Skin epidermis (tissue), 12 donors: ENCODE data around the gene ADAMTSL1.
A peak's percentile ranks its signal among the peaks of the same experiment; 100 is the strongest.

Experiments
- H3K27ac ChIP-seq, 21 experiments: fragments of 200-600 bp; sonication (generic) in 11 of 21; one replicate each; pipeline ENCODE4 v1.5.0; 2020; ENCODE audit warnings: mild to moderate bottlenecking in 3 of 21, inconsistent platforms in 2 of 21, moderate library complexity in 2 of 21
- H3K4me3 ChIP-seq, 7 experiments: fragments of 200-600 bp; sonication (generic) in 2 of 7; one replicate each; pipeline ENCODE4 v1.5.0; 2020; ENCODE audit warnings: inconsistent platforms in 2 of 7, mild to moderate bottlenecking in 2 of 7, moderate library complexity in 1 of 7

Gene ADAMTSL1

GRCh38 chr9:18743971-18744370 lies 270.0 kb downstream of the ADAMTSL1 start:
- H3K27ac ChIP-seq: no peak overlapping the region
- H3K4me3 ChIP-seq: no peak overlapping the region

GRCh38 chr9:18745710-18746109 lies 271.8 kb downstream of the ADAMTSL1 start:
- peak overlapping the region in 1 of 21 experiments; percentile 30 for H3K27ac ChIP-seq

GRCh38 chr9:18746631-18747030 lies 272.7 kb downstream of the ADAMTSL1 start:
- no peak overlapping the region for H3K27ac ChIP-seq
- H3K4me3 ChIP-seq: no peak overlapping the region

More at GRCh38 chr9:18745710-18746109, 271.8 kb downstream of the ADAMTSL1 start:
- no peak overlapping the region for H3K4me3 ChIP-seq

- peak overlapping the region in 2 of 21 experiments; percentile 15 to 54 for H3K27ac ChIP-seq
- no peak overlapping the region for H3K4me3 ChIP-seq
Observed at GRCh38 chr9:18747595-18747994, 273.6 kb downstream of the ADAMTSL1 start.

GRCh38 chr9:18748251-18748701 lies 274.3 kb downstream of the ADAMTSL1 start:
- Histone ChIP-seq H3K4me3 (no peak overlapping the region), H3K27ac (peak overlapping the region in 2 of 21 experiments; percentile 15 to 54)

GRCh38 chr9:18749711-18750110 lies 275.8 kb downstream of the ADAMTSL1 start:
- Histone ChIP-seq H3K27ac (no peak overlapping the region), H3K4me3 (no peak overlapping the region)

- no peak overlapping the region for H3K27ac ChIP-seq
- no peak overlapping the region for H3K4me3 ChIP-seq
Observed at GRCh38 chr9:18753904-18754303, 280.0 kb downstream of the ADAMTSL1 start.

- H3K27ac ChIP-seq: no peak overlapping the region
- no peak overlapping the region for H3K4me3 ChIP-seq
Observed at GRCh38 chr9:18754537-18754936, 280.6 kb downstream of the ADAMTSL1 start.

- Histone ChIP-seq H3K27ac (no peak overlapping the region), H3K4me3 (no peak overlapping the region)
Observed at GRCh38 chr9:18755263-18755662, 281.3 kb downstream of the ADAMTSL1 start.

GRCh38 chr9:18756712-18757125 lies 282.8 kb downstream of the ADAMTSL1 start:
- Histone ChIP-seq H3K27ac (no peak overlapping the region), H3K4me3 (no peak overlapping the region)

GRCh38 chr9:18759827-18760226 lies 285.9 kb downstream of the ADAMTSL1 start:
- H3K27ac ChIP-seq: no peak overlapping the region
- H3K4me3 ChIP-seq: no peak overlapping the region

GRCh38 chr9:18761742-18762300 lies 287.9 kb downstream of the ADAMTSL1 start:
- Histone ChIP-seq H3K27ac (no peak overlapping the region), H3K4me3 (no peak overlapping the region)

- no peak overlapping the region for H3K4me3 ChIP-seq
- no peak overlapping the region for H3K27ac ChIP-seq
Observed at GRCh38 chr9:18766989-18767550, 293.1 kb downstream of the ADAMTSL1 start.

- Histone ChIP-seq H3K27ac (no peak overlapping the region), H3K4me3 (no peak overlapping the region)
Observed at GRCh38 chr9:18768951-18769622, 295.1 kb downstream of the ADAMTSL1 start.

- Histone ChIP-seq H3K4me3 (no peak overlapping the region), H3K27ac (no peak overlapping the region)
Observed at GRCh38 chr9:18770131-18770908, 296.4 kb downstream of the ADAMTSL1 start.

- Histone ChIP-seq H3K4me3 (no peak overlapping the region), H3K27ac (no peak overlapping the region)
Observed at GRCh38 chr9:18771011-18771410, 297.1 kb downstream of the ADAMTSL1 start.

GRCh38 chr9:18771763-18772162 lies 297.8 kb downstream of the ADAMTSL1 start:
- Histone ChIP-seq H3K4me3 (no peak overlapping the region), H3K27ac (no peak overlapping the region)

- no peak overlapping the region for H3K27ac ChIP-seq
- no peak overlapping the region for H3K4me3 ChIP-seq
Observed at GRCh38 chr9:18775241-18775640, 301.3 kb downstream of the ADAMTSL1 start.

GRCh38 chr9:18775930-18776329 lies 302.0 kb downstream of the ADAMTSL1 start:
- no peak overlapping the region for H3K27ac ChIP-seq

More at GRCh38 chr9:18775930-18776329, 302.0 kb downstream of the ADAMTSL1 start:
- no peak overlapping the region for H3K4me3 ChIP-seq
